ENCODE results near the gene CREB3L2. TPM values are rescaled to one million over a fixed set of nuclear protein-coding genes. Genes with fewer than 3 reads are reported as not detected.

Gene CREB3L2
- total and polyA plus RNA-seq, 2 of the 13 experiments (the other 11 are each of a cell fraction or from before 2014, with no cell fraction given): 22.1 to 41.1 TPM

- TF ChIP-seq HOXA7 (CRISPR knock-in tag; IDR thresholded peaks at IDR 0.05) (no peak), TERF1 (CRISPR knock-in tag; IDR thresholded peaks at IDR 0.05) (no peak), PAF1 (CRISPR knock-in tag; IDR thresholded peaks at IDR 0.05) (no peak), KLF12 (CRISPR knock-in tag; IDR thresholded peaks at IDR 0.05; ENCODE audit: borderline replicate concordance) (no peak), ETV6 (CRISPR knock-in tag; conservative IDR thresholded peaks at IDR 0.05) (no peak), TMF1 (CRISPR knock-in tag; IDR thresholded peaks at IDR 0.05; ENCODE audit: low read depth) (no peak)
- TF ChIP-seq, protein P1, sequence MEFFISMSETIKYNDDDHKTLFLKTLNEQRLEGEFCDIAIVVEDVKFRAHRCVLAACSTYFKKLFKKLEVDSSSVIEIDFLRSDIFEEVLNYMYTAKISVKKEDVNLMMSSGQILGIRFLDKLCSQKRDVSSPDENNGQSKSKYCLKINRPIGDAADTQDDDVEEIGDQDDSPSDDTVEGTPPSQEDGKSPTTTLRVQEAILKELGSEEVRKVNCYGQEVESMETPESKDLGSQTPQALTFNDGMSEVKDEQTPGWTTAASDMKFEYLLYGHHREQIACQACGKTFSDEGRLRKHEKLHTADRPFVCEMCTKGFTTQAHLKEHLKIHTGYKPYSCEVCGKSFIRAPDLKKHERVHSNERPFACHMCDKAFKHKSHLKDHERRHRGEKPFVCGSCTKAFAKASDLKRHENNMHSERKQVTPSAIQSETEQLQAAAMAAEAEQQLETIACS (CRISPR knock-in tag; IDR thresholded peaks at IDR 0.05): no peak
- ChIA-PET CTCF (ENCODE audit: low intra/inter-chr PET ratio, low total read pairs) (no interaction called here), POLR2A (no interaction called here)
- intact Hi-C loops (cut with micrococcal nuclease; ENCODE audit: unreplicated experiment): no loop called here
- Histone ChIP-seq H3K4me2 (ENCODE audit: low read depth, low read length) (no peak overlapping the region), H3K4me3 (replicated peaks in 1 of 3; ENCODE audit: insufficient read depth in 1 of 3, low read depth in 2 of 3, low read length in 3 of 3) (no peak overlapping the region), H4K20me1 (ENCODE audit: insufficient read depth, low read length) (no peaks in the 10 kb centered on the region), H3K27me3 (ENCODE audit: control insufficient read depth in 1 of 2, insufficient read depth in 2 of 2, low read length in 2 of 2) (no peaks in the 10 kb centered on the region), H3K36me3 (replicated peaks in 1 of 2; ENCODE audit: control insufficient read depth in 1 of 2, insufficient read depth in 2 of 2, low read length in 2 of 2) (peaks cover 20 to 51% of the 10 kb centered on the region in 2 experiments; a peak in 4 of 5 replicates), H3K4me1 (ENCODE audit: insufficient read depth, low read length) (no peaks in the 10 kb centered on the region), H2AFZ (ENCODE audit: low read length) (no peak overlapping the region), H3K79me2 (ENCODE audit: insufficient read depth, low read length) (no peaks in the 10 kb centered on the region), H3K27ac (ENCODE audit: extremely low read length, insufficient read depth, low read length) (no peak overlapping the region), H3K9ac (ENCODE audit: insufficient read depth, low read depth, low read length) (no peak overlapping the region), H3K9me3 (ENCODE audit: low read length) (no peaks in the 10 kb centered on the region)
- in situ Hi-C loops (cut with HindIII; ENCODE audit: extremely low pct_ligation_motif_present, low pct_unique_long_range_greater_than_20kb): no loop called here
- FAIRE-seq (no peak), DNase-seq (ENCODE audit: low spot score) (no peak), ATAC-seq (no peak)
- no TSS peak for BruUV-seq (replicated peaks)
- WGBS (ENCODE audit: low lambda C conversion rate): 97% methylated on average over 4 of the region's 4 CpGs
These were observed 126.1 kb downstream of the CREB3L2 start for GRCh38 chr7:137875746-137876145.
